GM20431 (cell line): ENCODE data around the gene RBM42.
"Not testable (repeated sequence)": the region's sequence is repeated elsewhere in the genome, so short reads cannot be mapped to it uniquely, and the experiment has no call there.

Source experiments
- in situ Hi-C: fragments of 300-500 bp; cut with MseI, MboI; formaldehyde crosslinking; loops from one replicate; pipeline ENCODE4 v1.15.0; 2020; ENCODE audit warnings: low sequenced_read_pairs; ENCODE audit not compliant: unreplicated experiment

RBM42 gene

GRCh38 chr19:35628565-35629331 lies at the start of gene RBM42:
Gene RBM42, plus strand, starts transcription at chr19:35629036. Its CDS starts 118 bp downstream, at chr19:35629154.
- in situ Hi-C loops, result no loop called here

- in situ Hi-C loops, result no loop called here
These were observed 46.1 kb upstream of the RBM42 start for GRCh38 chr19:35582760-35583159.

DNA sequence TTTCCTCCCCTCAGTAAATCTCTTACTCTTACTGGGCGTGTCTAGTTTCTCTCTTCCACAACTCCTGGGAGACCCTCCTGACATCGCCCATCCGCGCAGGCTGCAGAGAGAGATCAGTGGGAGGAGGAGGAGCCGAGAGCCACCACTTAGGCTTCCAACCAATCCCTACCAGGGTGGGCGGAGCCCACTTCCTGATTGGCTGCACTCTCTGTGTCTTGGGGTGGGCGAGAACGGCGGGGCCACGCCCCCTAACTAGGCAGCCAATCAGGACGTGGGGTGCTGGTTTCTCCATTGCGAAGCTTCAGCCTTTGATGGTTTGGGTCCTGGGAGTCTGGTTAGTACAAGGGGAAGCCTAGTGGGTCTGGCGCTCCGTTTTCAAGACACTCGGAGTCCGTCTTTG lies 43.0 kb upstream of the RBM42 start, which contains the start of gene PMIS2:
Gene PMIS2 (plus strand): TSS at position 326 of the 400 bp plus-strand sequence. CDS start 87 bp downstream, outside the sequence.
- in situ Hi-C loops, result no loop called here

DNA sequence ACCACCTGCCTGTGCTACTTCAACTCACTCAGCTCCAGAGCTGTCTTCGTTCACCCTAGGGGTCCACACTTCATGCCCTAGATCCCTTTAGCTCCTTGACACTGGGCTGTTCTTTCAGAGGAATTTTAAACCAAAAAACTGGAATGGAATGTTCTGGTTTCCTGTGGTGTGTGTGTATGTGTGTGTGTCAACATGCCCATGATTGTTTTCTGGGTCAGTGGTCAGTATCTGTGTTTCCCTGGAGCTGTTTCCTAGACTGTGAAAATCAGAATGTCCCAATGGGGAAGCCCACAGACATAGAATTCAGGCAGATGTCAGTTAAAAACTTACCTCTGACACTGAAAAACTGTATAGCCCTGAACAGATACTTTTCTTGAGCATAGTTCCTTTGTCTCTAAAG lies 41.5 kb upstream of the RBM42 start:
- in situ Hi-C loops, result no loop called here

DNA sequence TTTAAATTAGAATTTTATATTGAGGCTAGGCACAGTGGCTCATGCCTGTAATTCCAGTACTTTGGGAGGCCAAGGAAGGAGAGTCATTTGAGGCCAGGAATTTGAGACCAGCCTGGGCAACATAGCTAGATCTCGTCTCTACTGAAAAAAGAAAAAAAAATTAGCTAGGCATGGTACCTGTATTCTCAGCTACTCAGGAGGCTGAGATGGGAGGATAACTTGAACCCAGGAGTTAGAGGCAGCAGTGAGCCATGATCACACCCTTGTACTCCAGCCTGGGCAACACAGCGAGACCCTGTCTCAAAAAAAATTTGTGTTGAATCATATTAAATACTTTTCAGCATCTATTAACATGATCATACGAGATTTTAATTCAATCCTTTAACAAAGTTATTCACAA lies 38.0 kb upstream of the RBM42 start:
- in situ Hi-C loops, result no loop called here

DNA sequence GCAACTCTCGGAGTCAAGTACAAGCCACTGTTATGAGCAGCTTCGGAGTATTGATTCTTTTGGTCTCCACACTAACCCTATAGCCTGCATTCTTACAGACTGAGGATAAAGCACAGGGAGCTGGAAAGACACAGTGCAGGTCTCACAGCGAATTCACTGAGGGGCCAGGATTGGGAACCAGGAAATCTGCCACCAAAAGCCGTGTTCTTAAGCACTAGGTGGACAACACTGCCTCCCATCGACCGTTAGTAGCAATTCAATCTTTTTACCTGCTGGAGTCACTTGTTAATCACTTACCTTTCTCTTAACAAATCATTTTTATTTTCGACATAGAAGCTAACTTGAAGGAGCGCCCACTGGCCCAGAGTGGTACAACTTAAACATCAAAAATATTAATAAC lies 36.6 kb upstream of the RBM42 start:
- in situ Hi-C loops, result no loop called here

DNA sequence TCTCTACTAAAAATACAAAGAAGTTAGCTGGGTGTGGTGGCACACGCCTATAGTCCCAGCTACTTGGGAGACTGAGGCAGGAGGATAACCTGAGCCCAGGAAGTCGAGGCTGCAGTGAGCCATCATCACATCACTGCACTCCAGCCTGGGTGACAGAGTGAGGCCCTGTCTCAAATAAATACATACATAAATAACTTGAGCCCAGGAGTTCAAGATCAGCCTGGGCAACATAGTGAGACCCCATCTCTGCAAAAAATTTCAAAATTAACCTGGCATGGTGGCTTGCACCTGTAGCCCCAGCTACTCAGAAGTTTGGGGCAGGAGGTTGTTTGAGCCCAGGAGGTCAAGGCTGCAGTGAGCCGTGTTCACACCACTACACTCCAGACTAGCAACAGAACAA lies 33.8 kb upstream of the RBM42 start:
- in situ Hi-C loops, result not testable (repeated sequence)

GRCh38 chr19:35595928-35596327 lies 32.9 kb upstream of the RBM42 start:
- in situ Hi-C loops, result no loop called here

DNA sequence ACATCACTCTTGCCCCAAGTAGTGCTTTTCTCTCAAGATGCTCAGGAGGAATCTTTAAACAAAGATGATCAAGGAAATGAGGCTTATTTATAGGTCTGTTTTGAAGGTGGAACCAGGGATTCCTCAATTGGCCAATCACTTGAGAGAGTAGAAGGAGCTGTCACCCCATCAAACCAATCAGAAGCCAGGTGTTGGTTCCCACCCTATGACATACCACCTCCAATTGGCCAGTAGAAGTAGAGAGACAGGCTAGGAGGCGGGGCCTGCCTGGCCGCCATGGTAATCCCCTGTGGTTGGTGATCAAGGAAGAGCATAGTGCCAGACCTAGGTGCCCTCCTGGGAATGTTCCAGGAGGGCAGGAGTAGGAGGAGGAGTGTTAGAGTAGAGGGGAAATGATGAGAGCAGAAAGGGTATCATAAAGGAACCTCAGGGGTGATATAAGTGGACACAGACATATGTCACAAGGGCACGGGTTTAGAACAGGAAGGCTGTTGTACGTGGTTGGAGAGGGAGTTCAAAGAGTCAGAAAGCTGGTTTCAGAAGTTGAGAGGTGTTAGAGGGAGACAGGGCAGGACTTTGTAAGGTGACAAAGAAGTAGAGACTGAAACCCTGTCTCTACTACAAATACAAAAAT lies 32.4 kb upstream of the RBM42 start:
- in situ Hi-C loops, result no loop called here

DNA sequence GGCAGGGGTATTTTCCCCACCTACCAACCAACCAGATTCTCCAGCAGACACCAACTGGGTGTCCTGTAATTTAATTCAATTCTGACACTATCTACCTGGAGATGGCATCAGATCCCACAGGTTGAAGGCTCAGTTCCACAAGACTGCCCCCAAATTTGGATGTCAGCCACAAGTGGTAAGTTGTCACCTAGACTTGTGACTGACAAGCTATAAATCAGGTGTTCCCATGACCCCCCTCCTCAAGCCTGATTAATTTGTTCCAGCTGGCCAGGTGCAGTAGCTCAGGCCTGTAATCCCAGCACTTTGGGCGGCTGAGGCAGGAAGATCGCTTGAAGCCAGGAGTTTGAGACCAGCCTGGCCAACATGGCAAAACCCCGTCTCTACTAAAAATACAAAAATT lies 26.9 kb upstream of the RBM42 start:
- in situ Hi-C loops, result no loop called here

DNA sequence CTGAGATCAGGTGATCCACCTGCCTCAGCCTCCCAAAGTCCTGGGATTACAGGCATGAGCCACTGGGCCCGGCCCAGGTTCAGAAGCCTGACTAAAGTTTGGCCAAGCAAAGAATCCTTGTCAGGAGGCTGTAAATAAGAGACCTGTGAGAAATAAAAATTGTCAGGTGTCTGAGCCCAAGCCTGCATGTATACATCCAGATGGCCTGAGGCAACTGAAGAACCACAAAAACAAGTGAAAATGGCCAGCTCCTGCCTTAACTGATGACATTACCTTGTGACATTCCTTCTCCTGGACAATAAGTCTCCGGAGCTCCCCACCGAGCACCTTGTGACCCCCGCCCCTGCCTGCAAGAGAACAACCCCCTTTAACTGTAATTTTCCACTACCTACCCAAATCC lies 24.4 kb upstream of the RBM42 start:
- in situ Hi-C loops, result not testable (repeated sequence)

GRCh38 chr19:35607170-35607569 lies 21.7 kb upstream of the RBM42 start:
- in situ Hi-C loops, result not testable (repeated sequence)

DNA sequence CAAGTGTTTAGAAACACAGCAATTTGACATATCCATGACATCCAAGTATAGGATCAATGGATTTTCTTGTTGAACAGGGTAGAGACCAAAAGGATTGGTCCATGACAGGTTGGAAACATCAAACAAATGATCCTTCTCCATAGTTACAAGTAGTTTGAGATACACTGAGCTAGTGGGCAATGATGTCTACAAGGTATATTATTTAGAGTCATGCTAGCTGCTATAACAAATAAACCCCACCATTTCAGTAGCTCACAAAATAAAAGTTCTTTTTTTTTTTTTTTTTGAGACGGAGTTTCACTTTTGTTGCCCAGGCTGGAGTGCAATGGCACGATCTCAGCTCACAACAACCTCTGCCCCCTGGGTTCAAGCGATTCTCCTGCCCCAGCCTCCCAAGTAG lies 21.2 kb upstream of the RBM42 start:
- in situ Hi-C loops, result no loop called here

DNA sequence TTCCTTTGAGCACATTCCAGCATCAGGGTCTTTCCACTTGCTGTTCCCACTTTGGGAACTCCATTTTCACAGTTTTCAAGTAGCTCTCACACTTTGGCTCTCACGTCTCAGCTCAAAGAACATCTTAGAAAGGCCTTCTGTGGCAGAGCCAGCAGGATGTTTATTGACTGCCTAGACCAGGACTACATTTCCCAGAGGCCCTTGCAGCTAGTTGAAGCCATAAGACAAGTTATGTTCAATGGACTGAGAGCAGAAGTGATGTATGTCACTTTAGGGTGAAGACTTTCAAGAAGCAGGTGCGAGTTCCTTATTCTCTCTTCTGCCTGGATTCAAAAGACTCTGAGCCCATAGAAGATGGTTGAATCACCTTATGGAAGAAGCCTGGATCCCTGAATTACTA lies 20.6 kb upstream of the RBM42 start:
- in situ Hi-C loops, result no loop called here

DNA sequence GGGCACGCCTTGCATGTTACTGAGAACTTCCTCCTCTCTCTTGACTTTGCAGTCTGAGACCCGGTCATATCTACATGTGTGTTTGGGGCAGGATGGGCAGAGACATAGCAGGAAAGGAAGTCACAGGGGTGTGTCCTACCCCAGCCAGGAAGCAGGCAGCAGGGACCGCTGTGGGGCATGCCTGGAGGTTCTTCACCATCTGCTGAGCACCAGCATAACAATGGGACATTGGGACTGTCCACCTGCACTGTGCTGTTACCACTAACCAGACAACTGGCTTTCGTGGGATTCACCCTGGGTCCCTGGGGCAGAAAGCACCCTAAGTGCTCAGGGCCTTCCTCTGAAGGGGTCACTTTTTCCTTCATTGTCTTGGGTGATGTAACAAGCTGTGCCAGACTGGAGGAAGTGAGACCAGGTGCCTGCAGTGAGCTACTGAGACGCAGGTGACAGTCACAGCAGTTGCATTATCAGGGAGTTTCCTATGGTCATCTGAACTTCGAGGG lies 18.9 kb upstream of the RBM42 start:
- in situ Hi-C loops, result no loop called here

DNA sequence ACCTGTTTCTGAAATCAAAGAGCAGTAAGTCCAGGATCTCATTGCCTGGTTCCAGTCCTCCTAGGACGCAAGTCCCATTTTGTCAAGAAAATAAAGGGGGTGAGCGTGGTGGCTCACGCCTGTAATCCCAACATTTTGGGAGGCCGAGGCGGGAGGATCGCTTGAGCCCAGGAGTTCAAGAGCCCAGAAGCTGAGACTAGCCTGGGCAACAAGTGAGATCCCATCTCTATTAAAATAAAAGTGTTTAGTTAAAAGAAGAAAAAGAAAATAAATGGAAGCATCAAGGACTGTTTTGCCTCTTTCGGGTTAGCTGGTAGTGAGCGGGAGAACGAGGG lies 16.6 kb upstream of the RBM42 start:
- in situ Hi-C loops, result no loop called here

GRCh38 chr19:35612559-35613321 lies 16.1 kb upstream of the RBM42 start, which contains the start of gene HAUS5:
Gene HAUS5, plus strand, starts transcription at chr19:35612735. Its CDS starts 60 bp downstream, at chr19:35612795.
- in situ Hi-C loops, result no loop called here

DNA sequence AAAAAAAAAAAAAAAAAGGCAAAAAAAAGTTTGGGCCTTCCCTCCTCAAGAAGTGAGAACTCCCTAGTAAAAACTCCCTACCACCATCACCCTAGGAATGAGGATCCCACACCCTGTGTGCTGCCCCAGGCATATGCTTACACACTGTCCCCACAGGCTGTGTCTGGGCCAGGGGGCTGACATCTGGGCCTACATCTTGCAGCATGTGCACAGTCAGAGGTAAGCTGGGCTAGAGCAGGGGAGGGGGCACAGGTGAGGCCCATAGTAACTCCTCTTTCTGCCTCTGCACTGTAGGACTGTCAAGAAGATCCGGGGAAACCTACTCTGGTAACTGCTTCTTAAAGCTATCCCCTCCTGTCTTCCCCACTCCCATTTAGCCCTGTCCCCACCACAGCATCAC lies 15.3 kb upstream of the RBM42 start:
- in situ Hi-C loops, result no loop called here

- in situ Hi-C loops, result no loop called here
These were observed 13.8 kb upstream of the RBM42 start for GRCh38 chr19:35615036-35615435.

DNA sequence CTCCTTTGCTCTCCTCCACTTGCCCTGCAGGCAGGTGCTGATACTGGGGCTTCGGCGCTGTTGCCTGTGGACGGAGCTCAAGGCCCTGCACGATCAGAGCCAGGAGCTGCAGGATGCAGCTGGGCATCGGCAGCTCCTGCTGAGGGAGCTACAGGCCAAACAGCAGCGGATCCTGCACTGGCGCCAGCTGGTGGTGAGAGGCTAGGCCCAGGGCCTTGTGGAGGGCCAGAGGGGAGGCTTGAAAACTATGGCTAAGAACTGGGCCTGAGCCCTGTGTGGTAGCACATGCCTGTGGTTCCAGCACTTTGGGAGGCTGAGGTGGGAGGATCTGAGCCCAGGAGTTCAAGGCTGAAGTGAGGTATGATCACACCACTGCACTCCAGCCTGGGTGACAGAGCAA lies 10.0 kb upstream of the RBM42 start:
- in situ Hi-C loops, result no loop called here
